Neural progenitor cell (in vitro differentiated cells): ENCODE measurements around the gene MMP2. TPM values are rescaled to one million over a fixed set of nuclear protein-coding genes. Genes with fewer than 3 reads are reported as not detected.

ENCODE experiments used
- DNase-seq: peaks from one replicate; pipeline ENCODE4 v3.0.0-alpha.2; 2016; ENCODE audit warnings: low spot score
- H2AFZ ChIP-seq: fragments of 200-600 bp; sonication (generic); replicated peaks from 2 replicates; pipeline ENCODE4 v1.6.1; 2016; ENCODE audit warnings: antibody characterized with exemption
- H3F3A ChIP-seq: fragments of 200-600 bp; sonication (generic); 2 replicates; pipeline ENCODE4 v1.6.1; 2016; ENCODE audit warnings: antibody characterized with exemption, low read depth
- H3K27ac ChIP-seq: fragments of 200-600 bp; sonication (generic); 2 replicates; pipeline ENCODE4 v1.5.1; 2016; ENCODE audit warnings: mild to moderate bottlenecking
- H3K27me3 ChIP-seq: fragments of 200-600 bp; sonication (generic); 2 replicates; pipeline ENCODE4 v1.6.1; 2016; ENCODE audit warnings: mild to moderate bottlenecking, moderate library complexity
- H3K36me3 ChIP-seq: fragments of 200-600 bp; sonication (generic); 2 replicates; pipeline ENCODE4 v1.5.1; 2016
- H3K4me1 ChIP-seq: fragments of 200-600 bp; sonication (generic); 2 replicates; pipeline ENCODE4 v1.6.1; 2016; ENCODE audit warnings: mixed run types
- H3K4me2 ChIP-seq: fragments of 200-600 bp; sonication (generic); 2 replicates; pipeline ENCODE4 v1.6.1; 2016
- H3K4me3 ChIP-seq: fragments of 200-600 bp; sonication (generic); 2 replicates; pipeline ENCODE4 v1.5.1; 2016
- H3K79me2 ChIP-seq: fragments of 200-600 bp; sonication (generic); 2 replicates; pipeline ENCODE4 v1.6.1; 2016; ENCODE audit warnings: low read depth
- H3K9ac ChIP-seq: fragments of 200-600 bp; sonication (generic); 2 replicates; pipeline ENCODE4 v1.6.1; 2016
- H3K9me3 ChIP-seq: fragments of 200-600 bp; sonication (generic); 2 replicates; pipeline ENCODE4 v1.5.1; 2016; ENCODE audit warnings: low read depth
- H4K20me1 ChIP-seq: fragments of 200-600 bp; sonication (generic); 2 replicates; pipeline ENCODE4 v1.6.1; 2016; ENCODE audit warnings: low read depth
- H3K27ac Mint-ChIP-seq: 3 replicates; pipeline ENCODE4 v1.8.0; 2021; ENCODE audit warnings: mixed read lengths
- H3K27me3 Mint-ChIP-seq: 2 replicates; pipeline ENCODE4 v1.8.0; 2022; ENCODE audit warnings: low read depth, mild to moderate bottlenecking, inconsistent platforms, moderate library complexity, mixed read lengths; ENCODE audit not compliant: insufficient read depth
- H3K36me3 Mint-ChIP-seq: 3 replicates; pipeline ENCODE4 v1.8.0; 2021; ENCODE audit warnings: mixed read lengths
- H3K4me1 Mint-ChIP-seq: 3 replicates; pipeline ENCODE4 v1.8.0; 2021; ENCODE audit warnings: mixed read lengths
- H3K4me3 Mint-ChIP-seq: 3 replicates; pipeline ENCODE4 v1.8.0; 2021; ENCODE audit warnings: mild to moderate bottlenecking, moderate library complexity, mixed read lengths
- H3K9me3 Mint-ChIP-seq: 3 replicates; pipeline ENCODE4 v1.8.0; 2020; ENCODE audit warnings: mixed read lengths
- CTCF ChIP-seq: fragments of 200-600 bp; sonication (generic); IDR thresholded peaks from 2 replicates; pipeline ENCODE4 v1.5.1; 2017; ENCODE audit warnings: antibody characterized with exemption, mild to moderate bottlenecking
- EZH2 ChIP-seq: fragments of 200-600 bp; sonication (generic); IDR thresholded peaks from 2 replicates; pipeline ENCODE4 v1.6.1; 2017; ENCODE audit warnings: antibody characterized with exemption, mild to moderate bottlenecking, moderate library complexity
- EZH2phosphoT487 ChIP-seq: fragments of 200-600 bp; sonication (generic); IDR thresholded peaks from 2 replicates; pipeline ENCODE4 v1.6.1; 2017; ENCODE audit warnings: antibody characterized with exemption
- total RNA-seq: library from RNA; depleted of rRNA; stranded (reverse); fragments of >200 nt; gene quantifications from 2 replicates; pipeline ENCODE4 v1.2.3, GENCODE V29; 2015; ENCODE audit warnings: low replicate concordance

The MMP2 gene
- total RNA-seq, 1 donor from 2014 or later: 18.3 TPM

DNA sequence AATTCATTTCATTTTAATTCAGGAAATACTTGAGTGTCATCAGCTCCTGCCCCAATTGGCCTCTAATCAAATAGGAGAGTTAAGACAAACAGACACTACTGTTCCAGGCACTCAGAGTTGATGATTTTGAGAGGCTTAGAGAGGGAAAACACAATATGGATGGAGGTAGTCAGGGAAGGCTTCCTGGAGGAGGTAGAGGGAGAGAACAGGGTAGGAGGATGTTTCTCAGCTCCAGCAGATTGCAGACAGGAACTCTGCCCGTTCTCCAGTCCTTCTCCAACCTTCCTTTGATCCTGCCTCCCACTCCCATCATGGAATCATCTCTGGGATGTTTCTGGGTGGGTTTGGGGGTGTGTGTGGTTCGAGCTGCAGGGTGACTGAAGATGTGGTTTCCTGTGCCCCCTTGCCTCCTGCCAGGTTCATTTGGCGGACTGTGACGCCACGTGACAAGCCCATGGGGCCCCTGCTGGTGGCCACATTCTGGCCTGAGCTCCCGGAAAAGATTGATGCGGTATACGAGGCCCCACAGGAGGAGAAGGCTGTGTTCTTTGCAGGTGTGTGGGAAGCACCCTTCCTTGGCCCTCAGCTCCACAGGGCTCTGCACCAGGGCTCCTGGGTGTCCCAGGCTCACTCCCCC is 17.6 kb downstream of the MMP2 start:
- no peak overlapping the region for H3K9ac ChIP-seq
- Mint-ChIP-seq H3K27ac (no peak overlapping the region), H3K27me3 (peaks cover 1% of the 10 kb centered on the region), H3K4me3 (no peak overlapping the region), H3K36me3 (peaks cover 10% of the 10 kb centered on the region), H3K4me1 (peaks cover 36% of the 10 kb centered on the region), H3K9me3 (no peaks in the 10 kb centered on the region)
- no peaks in the 10 kb centered on the region for H3K79me2 ChIP-seq
- H4K20me1 ChIP-seq: no peaks in the 10 kb centered on the region
- H3K4me3 ChIP-seq: no peak overlapping the region
- H3K9me3 ChIP-seq: no peaks in the 10 kb centered on the region
- H3K4me2 ChIP-seq: no peak overlapping the region
- no peaks in the 10 kb centered on the region for H3K4me1 ChIP-seq
- H3K27ac ChIP-seq: no peak overlapping the region
- DNase-seq: no peak
- H3K27me3 ChIP-seq: no peaks in the 10 kb centered on the region
- TF ChIP-seq EZH2phosphoT487: no peak
- TF ChIP-seq CTCF: no peak
- TF ChIP-seq EZH2: no peak
- H3K36me3 ChIP-seq: no peaks in the 10 kb centered on the region
- no peak overlapping the region for H2AFZ ChIP-seq
- no peaks in the 10 kb centered on the region for H3F3A ChIP-seq

DNA sequence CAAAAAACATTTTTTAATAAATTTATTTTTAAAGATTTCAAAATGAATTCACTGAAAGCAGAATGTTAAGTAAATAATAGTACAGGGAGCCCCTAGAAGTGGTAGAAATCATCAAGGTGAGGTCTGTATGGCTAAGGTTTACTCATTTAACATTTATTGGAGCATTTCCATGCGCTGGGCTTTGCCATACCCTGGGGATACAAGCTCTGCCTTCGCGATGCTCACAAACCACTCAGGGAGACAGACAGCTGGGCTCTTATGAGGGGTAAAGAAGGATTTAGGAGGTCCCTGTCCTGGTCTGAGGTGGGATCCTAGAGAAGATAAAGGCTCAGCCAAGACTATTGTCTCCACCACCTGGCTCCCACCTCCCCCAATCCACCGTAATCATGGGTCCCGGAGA is 18.6 kb downstream of the MMP2 start:
- H3K9me3 ChIP-seq: no peaks in the 10 kb centered on the region
- H3K27me3 ChIP-seq: no peaks in the 10 kb centered on the region
- H3K36me3 ChIP-seq: no peaks in the 10 kb centered on the region
- H3K4me3 ChIP-seq: no peak overlapping the region
- Mint-ChIP-seq H3K4me3 (no peak overlapping the region), H3K9me3 (no peaks in the 10 kb centered on the region), H3K36me3 (peaks cover 10% of the 10 kb centered on the region), H3K27me3 (no peaks in the 10 kb centered on the region), H3K27ac (no peak overlapping the region), H3K4me1 (peaks cover 45% of the 10 kb centered on the region)
- H2AFZ ChIP-seq: no peak overlapping the region
- peaks cover 4% of the 10 kb centered on the region for H3K4me1 ChIP-seq
- no peak overlapping the region for H3K27ac ChIP-seq
- no peak overlapping the region for H3K9ac ChIP-seq
- no peaks in the 10 kb centered on the region for H4K20me1 ChIP-seq
- TF ChIP-seq EZH2 (no peak), EZH2phosphoT487 (no peak), CTCF (no peak)
- H3K4me2 ChIP-seq: no peak overlapping the region
- DNase-seq: no peak
- peaks cover 1% of the 10 kb centered on the region for H3F3A ChIP-seq
- H3K79me2 ChIP-seq: no peaks in the 10 kb centered on the region

DNA sequence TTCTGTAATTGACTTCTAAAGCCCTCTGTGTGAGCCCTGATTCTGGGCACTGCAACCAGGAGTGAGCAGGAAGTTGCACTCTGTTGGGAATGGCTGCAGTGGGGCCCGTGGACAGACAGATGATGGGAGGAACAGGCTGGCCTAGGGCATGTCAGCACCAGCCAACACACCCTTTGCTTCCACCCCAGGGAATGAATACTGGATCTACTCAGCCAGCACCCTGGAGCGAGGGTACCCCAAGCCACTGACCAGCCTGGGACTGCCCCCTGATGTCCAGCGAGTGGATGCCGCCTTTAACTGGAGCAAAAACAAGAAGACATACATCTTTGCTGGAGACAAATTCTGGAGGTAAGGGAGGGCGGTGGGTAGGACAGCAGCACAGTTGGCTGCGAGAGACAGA is 19.1 kb downstream of the MMP2 start:
- H3K4me1 ChIP-seq: peaks cover 9% of the 10 kb centered on the region
- H3K36me3 Mint-ChIP-seq: peaks cover 10% of the 10 kb centered on the region
- H3F3A ChIP-seq: peaks cover 6% of the 10 kb centered on the region
- H3K36me3 ChIP-seq: no peaks in the 10 kb centered on the region
- H3K27me3 Mint-ChIP-seq: no peaks in the 10 kb centered on the region
- H3K4me3 ChIP-seq: no peak overlapping the region
- H4K20me1 ChIP-seq: no peaks in the 10 kb centered on the region
- H3K9ac ChIP-seq: no peak overlapping the region
- no peaks in the 10 kb centered on the region for H3K27me3 ChIP-seq
- no peak overlapping the region for H3K4me2 ChIP-seq
- no peak overlapping the region for H3K27ac ChIP-seq
- TF ChIP-seq EZH2phosphoT487 (no peak), CTCF (no peak), EZH2 (no peak)
- no peaks in the 10 kb centered on the region for H3K9me3 ChIP-seq
- H2AFZ ChIP-seq: no peak overlapping the region
- no peak overlapping the region for H3K27ac Mint-ChIP-seq
- H3K4me1 Mint-ChIP-seq: peaks cover 50% of the 10 kb centered on the region
- H3K79me2 ChIP-seq: no peaks in the 10 kb centered on the region
- no peak overlapping the region for H3K4me3 Mint-ChIP-seq
- H3K9me3 Mint-ChIP-seq: no peaks in the 10 kb centered on the region
- DNase-seq: no peak
